Measurements from ENCODE around the gene RINL.
"Not testable (repeated sequence)": the region's sequence is repeated elsewhere in the genome, so short reads cannot be mapped to it uniquely, and the experiment has no call there.

Gene RINL

GRCh38 chr19:38904581-38905539, 26.8 kb upstream of the RINL start:
- DNase-seq: no peak

- no peak for DNase-seq
These were observed 23.6 kb upstream of the RINL start for GRCh38 chr19:38901683-38902082.

GRCh38 chr19:38900743-38901190, 22.7 kb upstream of the RINL start:
- no peak for DNase-seq

GRCh38 chr19:38900202-38900629, 22.1 kb upstream of the RINL start:
- DNase-seq: no peak

- peak; percentile 99 to 100 for DNase-seq
These were observed 21.5 kb upstream of the RINL start, which contains the start of the genes NFKBIB and SIRT2 for GRCh38 chr19:38899447-38900201. TSS of gene NFKBIB (plus strand) at chr19:38899969. CDS start at chr19:38900033, 64 bp downstream. TSS of gene SIRT2 (minus strand) at chr19:38899618. CDS start at chr19:38899521, 97 bp downstream.

GRCh38 chr19:38898788-38899446, 20.8 kb upstream of the RINL start:
- no peak for DNase-seq

- no peak for DNase-seq
These were observed 16.9 kb upstream of the RINL start for GRCh38 chr19:38894968-38895367.

- no peak for DNase-seq
These were observed 15.3 kb upstream of the RINL start for GRCh38 chr19:38893341-38893771.

GRCh38 chr19:38892841-38893240, 14.8 kb upstream of the RINL start:
- no peak for DNase-seq

- no peak for DNase-seq
These were observed 13.7 kb upstream of the RINL start for GRCh38 chr19:38891771-38892170.

- no peak for DNase-seq
These were observed 12.6 kb upstream of the RINL start for GRCh38 chr19:38890686-38891085.

GRCh38 chr19:38889803-38890202, 11.7 kb upstream of the RINL start:
- DNase-seq: no peak

GRCh38 chr19:38888876-38889275, 10.8 kb upstream of the RINL start:
- no peak for DNase-seq

- not testable (repeated sequence) for DNase-seq
These were observed 6.6 kb upstream of the RINL start for GRCh38 chr19:38884691-38885090.

- DNase-seq: no peak
These were observed 5.2 kb upstream of the RINL start for GRCh38 chr19:38883286-38883685.

- no peak for DNase-seq
These were observed 3.0 kb upstream of the RINL start for GRCh38 chr19:38880882-38881609.

GRCh38 chr19:38880076-38880881, 2.2 kb upstream of the RINL start:
- no peak for DNase-seq

- DNase-seq: no peak
These were observed 1.3 kb upstream of the RINL start for GRCh38 chr19:38879400-38879751.

GRCh38 chr19:38878575-38879399, 712 bp upstream of the RINL start:
- no peak for DNase-seq

GRCh38 chr19:38875656-38876395, 2.2 kb downstream of the RINL start:
- DNase-seq: no peak
